Neural progenitor cell (in vitro differentiated cells): ENCODE measurements around the gene MYCN.

ENCODE experiments used
- EZH2 ChIP-seq: fragments of 200-600 bp; sonication (generic); IDR thresholded peaks from 2 replicates; pipeline ENCODE4 v1.6.1; 2017; ENCODE audit warnings: antibody characterized with exemption, mild to moderate bottlenecking, moderate library complexity
- TF ChIP-seq, protein P1 (sequence below): fragments of 200-600 bp; sonication (generic); IDR thresholded peaks from 2 replicates; pipeline ENCODE4 v1.5.1; 2017; ENCODE audit warnings: antibody characterized with exemption, mild to moderate bottlenecking

DNA sequence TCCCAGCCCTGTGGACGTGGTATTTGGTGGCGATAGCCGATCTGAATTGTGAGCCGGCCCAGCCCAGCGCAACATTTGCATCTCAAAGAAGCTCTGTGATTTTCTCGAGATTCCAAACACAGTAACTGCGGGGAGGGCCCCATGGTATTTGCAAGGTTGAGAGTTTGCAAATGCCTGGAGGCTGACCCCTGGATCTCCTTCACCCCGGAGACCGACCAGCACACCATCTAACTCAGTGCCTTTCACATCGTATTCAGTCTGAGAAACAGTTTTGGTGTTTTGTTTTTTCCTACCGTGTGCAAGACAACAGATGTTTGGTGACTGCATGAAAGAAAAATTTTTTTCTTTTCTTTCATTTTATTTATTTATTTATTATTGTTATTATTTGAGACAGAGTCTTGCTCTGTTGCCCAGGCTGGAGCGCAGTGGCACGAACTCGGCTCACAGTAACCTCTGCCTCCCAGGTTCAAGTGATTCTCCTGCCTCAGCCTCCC lies 40.3 kb downstream of the MYCN start:
- TF ChIP-seq, protein P1, sequence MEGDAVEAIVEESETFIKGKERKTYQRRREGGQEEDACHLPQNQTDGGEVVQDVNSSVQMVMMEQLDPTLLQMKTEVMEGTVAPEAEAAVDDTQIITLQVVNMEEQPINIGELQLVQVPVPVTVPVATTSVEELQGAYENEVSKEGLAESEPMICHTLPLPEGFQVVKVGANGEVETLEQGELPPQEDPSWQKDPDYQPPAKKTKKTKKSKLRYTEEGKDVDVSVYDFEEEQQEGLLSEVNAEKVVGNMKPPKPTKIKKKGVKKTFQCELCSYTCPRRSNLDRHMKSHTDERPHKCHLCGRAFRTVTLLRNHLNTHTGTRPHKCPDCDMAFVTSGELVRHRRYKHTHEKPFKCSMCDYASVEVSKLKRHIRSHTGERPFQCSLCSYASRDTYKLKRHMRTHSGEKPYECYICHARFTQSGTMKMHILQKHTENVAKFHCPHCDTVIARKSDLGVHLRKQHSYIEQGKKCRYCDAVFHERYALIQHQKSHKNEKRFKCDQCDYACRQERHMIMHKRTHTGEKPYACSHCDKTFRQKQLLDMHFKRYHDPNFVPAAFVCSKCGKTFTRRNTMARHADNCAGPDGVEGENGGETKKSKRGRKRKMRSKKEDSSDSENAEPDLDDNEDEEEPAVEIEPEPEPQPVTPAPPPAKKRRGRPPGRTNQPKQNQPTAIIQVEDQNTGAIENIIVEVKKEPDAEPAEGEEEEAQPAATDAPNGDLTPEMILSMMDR: no peak
- no peak for TF ChIP-seq EZH2
